ENCODE results near the gene UROS.

Gene UROS

DNA sequence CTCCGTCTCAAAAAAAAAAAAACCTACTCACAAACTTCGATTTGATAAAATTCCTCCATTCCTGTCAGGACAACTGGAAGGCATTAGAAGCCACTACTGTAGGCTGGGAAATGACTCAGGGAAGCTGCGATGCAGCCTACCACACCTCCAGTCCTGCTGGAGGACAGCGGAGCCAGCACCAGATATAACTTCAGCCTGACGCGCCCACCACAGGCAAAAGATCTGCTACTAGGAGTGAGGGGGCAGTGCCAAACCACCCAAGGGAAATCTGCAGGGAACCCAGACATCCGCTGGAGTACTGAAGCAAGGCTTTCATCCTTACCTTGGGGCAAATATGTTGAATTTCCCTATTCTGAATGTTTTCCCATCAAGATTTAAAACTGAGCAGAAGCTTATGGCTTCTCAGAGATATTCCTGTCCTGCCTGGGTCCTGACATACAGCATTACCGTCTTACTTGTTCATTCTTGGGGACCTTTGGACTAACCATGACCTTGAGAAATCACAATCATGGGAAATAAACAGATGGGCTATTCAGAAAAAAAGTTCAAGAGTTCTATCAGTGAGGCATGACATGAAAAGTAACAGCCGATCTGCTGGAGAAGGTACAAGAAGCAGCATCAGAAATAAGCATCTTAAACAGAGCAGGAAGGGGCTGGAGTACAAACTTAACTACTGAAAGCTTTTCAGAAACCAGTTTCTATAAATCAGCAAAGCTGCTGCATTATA lies 20.7 kb upstream of the UROS start:
- H3K9me2 ChIP-seq (replicated peaks; ENCODE audit: low read depth, low read length), result no peaks in the 10 kb centered on the region
- no peaks in the 10 kb centered on the region for H3K27me3 ChIP-seq (ENCODE audit: insufficient read depth, low read length, poor library complexity, severe bottlenecking)
- no peak overlapping the region for H3K4me3 ChIP-seq (ENCODE audit: low read length, poor library complexity, severe bottlenecking)
- H3K9ac ChIP-seq (ENCODE audit: low read depth, low read length, poor library complexity, severe bottlenecking), result no peak overlapping the region
- H2AFZ ChIP-seq (ENCODE audit: low read length), result no peak overlapping the region
- H3K4me1 ChIP-seq (ENCODE audit: insufficient read depth, low read length, poor library complexity, severe bottlenecking), result no peaks in the 10 kb centered on the region
- H3K36me3 ChIP-seq (ENCODE audit: insufficient read depth, low read length), result no peaks in the 10 kb centered on the region
- H3F3A ChIP-seq (ENCODE audit: low read depth), result no peaks in the 10 kb centered on the region
- H4K20me1 ChIP-seq (ENCODE audit: insufficient read depth, low read length, poor library complexity, severe bottlenecking), result no peaks in the 10 kb centered on the region
- TF ChIP-seq EZH2phosphoT487 (IDR thresholded peaks at IDR 0.05; ENCODE audit: borderline replicate concordance), result no peak
- TF ChIP-seq, protein P1, sequence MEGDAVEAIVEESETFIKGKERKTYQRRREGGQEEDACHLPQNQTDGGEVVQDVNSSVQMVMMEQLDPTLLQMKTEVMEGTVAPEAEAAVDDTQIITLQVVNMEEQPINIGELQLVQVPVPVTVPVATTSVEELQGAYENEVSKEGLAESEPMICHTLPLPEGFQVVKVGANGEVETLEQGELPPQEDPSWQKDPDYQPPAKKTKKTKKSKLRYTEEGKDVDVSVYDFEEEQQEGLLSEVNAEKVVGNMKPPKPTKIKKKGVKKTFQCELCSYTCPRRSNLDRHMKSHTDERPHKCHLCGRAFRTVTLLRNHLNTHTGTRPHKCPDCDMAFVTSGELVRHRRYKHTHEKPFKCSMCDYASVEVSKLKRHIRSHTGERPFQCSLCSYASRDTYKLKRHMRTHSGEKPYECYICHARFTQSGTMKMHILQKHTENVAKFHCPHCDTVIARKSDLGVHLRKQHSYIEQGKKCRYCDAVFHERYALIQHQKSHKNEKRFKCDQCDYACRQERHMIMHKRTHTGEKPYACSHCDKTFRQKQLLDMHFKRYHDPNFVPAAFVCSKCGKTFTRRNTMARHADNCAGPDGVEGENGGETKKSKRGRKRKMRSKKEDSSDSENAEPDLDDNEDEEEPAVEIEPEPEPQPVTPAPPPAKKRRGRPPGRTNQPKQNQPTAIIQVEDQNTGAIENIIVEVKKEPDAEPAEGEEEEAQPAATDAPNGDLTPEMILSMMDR (conservative IDR thresholded peaks at IDR 0.05; ENCODE audit: low read length), result no peak
- H3K9me3 ChIP-seq (ENCODE audit: insufficient read depth, low read depth, low read length), result no peaks in the 10 kb centered on the region
- H3K79me2 ChIP-seq (ENCODE audit: insufficient read depth, low read length), result no peaks in the 10 kb centered on the region
- H3K4me2 ChIP-seq (ENCODE audit: low read depth, low read length, poor library complexity, severe bottlenecking), result no peak overlapping the region

- H3K36me3 ChIP-seq (ENCODE audit: insufficient read depth, low read length), result peaks cover 19% of the 10 kb centered on the region; the same call in 1 of the 2 replicates
- TF ChIP-seq, protein P1 (conservative IDR thresholded peaks at IDR 0.05; ENCODE audit: low read length), result no peak
- H4K20me1 ChIP-seq (ENCODE audit: insufficient read depth, low read length, poor library complexity, severe bottlenecking), result no peaks in the 10 kb centered on the region
Observed at GRCh38 chr10:125840955-125841354, 17.9 kb upstream of the UROS start.

GRCh38 chr10:125840406-125840805 lies 17.3 kb upstream of the UROS start:
- H3F3A ChIP-seq (ENCODE audit: low read depth), result no peaks in the 10 kb centered on the region
- no peaks in the 10 kb centered on the region for H3K9me2 ChIP-seq (replicated peaks; ENCODE audit: low read depth, low read length)
- H3K9ac ChIP-seq (ENCODE audit: low read depth, low read length, poor library complexity, severe bottlenecking), result no peak overlapping the region
- no peaks in the 10 kb centered on the region for H3K4me1 ChIP-seq (ENCODE audit: insufficient read depth, low read length, poor library complexity, severe bottlenecking)
- H4K20me1 ChIP-seq (ENCODE audit: insufficient read depth, low read length, poor library complexity, severe bottlenecking), result no peaks in the 10 kb centered on the region
- H3K4me2 ChIP-seq (ENCODE audit: low read depth, low read length, poor library complexity, severe bottlenecking), result no peak overlapping the region
- peaks cover 24% of the 10 kb centered on the region; the same call in 1 of the 2 replicates for H3K36me3 ChIP-seq (ENCODE audit: insufficient read depth, low read length)
- H2AFZ ChIP-seq (ENCODE audit: low read length), result no peak overlapping the region
- H3K9me3 ChIP-seq (ENCODE audit: insufficient read depth, low read depth, low read length), result no peaks in the 10 kb centered on the region
- TF ChIP-seq EZH2phosphoT487 (IDR thresholded peaks at IDR 0.05; ENCODE audit: borderline replicate concordance), result no peak
- TF ChIP-seq, protein P1 (conservative IDR thresholded peaks at IDR 0.05; ENCODE audit: low read length), result no peak
- no peaks in the 10 kb centered on the region for H3K79me2 ChIP-seq (ENCODE audit: insufficient read depth, low read length)
- H3K4me3 ChIP-seq (ENCODE audit: low read length, poor library complexity, severe bottlenecking), result no peak overlapping the region
- H3K27me3 ChIP-seq (ENCODE audit: insufficient read depth, low read length, poor library complexity, severe bottlenecking), result no peaks in the 10 kb centered on the region

More at GRCh38 chr10:125840955-125841354, 17.9 kb upstream of the UROS start:
- Histone ChIP-seq H3K9me3 (ENCODE audit: insufficient read depth, low read depth, low read length) (no peaks in the 10 kb centered on the region), H3K4me1 (ENCODE audit: insufficient read depth, low read length, poor library complexity, severe bottlenecking) (no peaks in the 10 kb centered on the region), H3K4me2 (ENCODE audit: low read depth, low read length, poor library complexity, severe bottlenecking) (no peak overlapping the region), H3K79me2 (ENCODE audit: insufficient read depth, low read length) (no peaks in the 10 kb centered on the region), H2AFZ (ENCODE audit: low read length) (no peak overlapping the region), H3F3A (ENCODE audit: low read depth) (no peaks in the 10 kb centered on the region), H3K27me3 (ENCODE audit: insufficient read depth, low read length, poor library complexity, severe bottlenecking) (no peaks in the 10 kb centered on the region), H3K9me2 (replicated peaks; ENCODE audit: low read depth, low read length) (no peaks in the 10 kb centered on the region), H3K4me3 (ENCODE audit: low read length, poor library complexity, severe bottlenecking) (no peak overlapping the region), H3K9ac (ENCODE audit: low read depth, low read length, poor library complexity, severe bottlenecking) (no peak overlapping the region)

All from Loucy (cell line).